GM21529 (cell line): Measurements from ENCODE around the gene DOP1A.

Experiments used
- ATAC-seq: cut with Tn5 transposase; IDR thresholded peaks from one replicate; pipeline ENCODE4 v1.9.1; 2021; ENCODE audit not compliant: unreplicated experiment

Gene DOP1A

DNA sequence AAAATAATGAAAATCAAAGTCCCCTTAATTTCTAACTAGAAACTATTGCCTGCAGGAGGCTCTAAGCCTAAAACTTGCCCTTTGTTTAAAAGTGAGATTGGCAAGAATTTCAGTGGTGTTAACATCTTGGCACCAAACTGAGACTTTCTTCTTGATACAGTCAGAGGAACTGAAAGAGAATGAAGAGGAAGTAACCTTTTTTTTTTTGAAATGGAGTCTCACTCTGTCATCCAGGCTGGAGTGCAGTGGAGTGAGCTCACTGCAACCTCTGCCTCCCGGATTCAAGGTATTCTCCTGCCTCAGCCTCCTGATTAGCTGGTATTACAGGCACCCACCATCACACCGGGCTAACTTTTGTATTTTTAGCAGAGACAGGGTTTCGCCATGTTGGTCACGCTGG lies 3.6 kb downstream of the DOP1A start:
- ATAC-seq, result peak; percentile 54

DNA sequence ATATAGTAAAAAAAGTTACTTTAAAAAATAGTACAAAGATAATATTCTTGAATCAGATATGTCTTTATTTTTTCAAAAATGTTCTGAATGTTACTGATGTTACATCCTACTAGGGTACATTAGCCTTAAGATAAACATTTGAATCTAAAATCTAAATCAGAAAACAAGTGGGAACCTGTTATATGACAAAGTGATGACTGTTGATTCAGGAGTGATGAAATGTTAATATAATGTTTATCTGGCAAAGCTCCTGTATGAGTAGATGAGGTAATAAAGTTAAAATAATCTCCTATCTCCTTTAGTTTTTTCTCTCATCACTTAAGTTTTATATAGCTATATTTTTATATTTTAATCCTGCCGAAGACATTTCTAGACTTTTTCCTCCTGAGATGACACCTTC lies 4.2 kb downstream of the DOP1A start:
- ATAC-seq, result no peak

DNA sequence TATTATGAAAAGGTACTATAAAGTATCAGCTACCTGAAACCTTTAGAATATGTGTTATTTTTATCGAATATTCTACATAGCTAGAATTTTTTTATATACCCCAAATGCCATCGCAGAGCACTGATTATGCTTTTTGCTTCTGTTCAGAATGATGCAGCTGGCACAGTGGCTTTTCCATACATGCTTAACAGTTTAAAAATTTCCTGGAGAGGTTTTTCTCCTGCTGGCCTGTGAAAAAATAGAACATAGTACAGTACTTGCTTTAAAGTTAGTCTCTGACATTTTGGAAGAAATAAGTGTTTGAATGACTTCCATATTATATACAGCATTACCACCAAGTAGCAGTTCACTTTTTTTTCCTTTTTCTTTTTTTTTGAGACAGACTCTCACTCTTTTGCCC lies 5.3 kb downstream of the DOP1A start:
- ATAC-seq, result no peak

DNA sequence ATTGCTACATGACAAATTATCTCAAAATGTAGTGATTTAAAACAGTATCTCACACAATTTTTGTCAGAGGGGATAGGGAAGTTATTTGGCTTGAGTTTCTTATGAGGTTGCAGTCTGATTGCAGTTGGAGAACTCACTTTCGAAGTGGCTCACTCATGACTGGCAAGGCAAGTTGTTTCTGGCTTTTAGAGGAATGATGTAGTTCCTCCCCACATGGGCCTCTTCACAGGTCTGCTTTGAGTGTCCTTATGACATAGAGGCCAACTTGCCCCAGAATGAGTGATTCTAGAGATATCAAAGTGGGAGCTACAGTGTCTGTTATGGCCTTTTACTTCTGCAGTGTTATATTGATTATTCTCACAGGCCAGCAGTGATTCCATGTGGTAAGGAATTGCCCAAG lies 6.1 kb downstream of the DOP1A start:
- ATAC-seq, result no peak

DNA sequence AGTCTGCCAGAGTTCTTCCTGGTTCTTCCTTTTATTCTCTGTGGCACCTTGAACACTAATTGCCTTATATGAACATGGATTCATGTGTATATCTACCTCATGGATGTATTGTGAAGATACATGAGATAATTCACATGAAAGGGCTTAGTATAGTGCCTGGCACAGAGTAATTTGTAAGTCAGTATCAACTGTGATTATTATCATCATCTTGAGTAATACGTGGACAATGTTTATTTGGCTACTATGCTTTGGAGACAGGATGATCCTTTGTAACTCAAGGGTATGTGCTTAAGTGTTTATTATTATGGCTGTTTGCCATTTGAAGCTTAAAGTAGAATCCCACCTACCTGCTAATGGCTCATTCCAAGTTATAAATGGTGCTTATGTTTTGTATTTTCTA lies 16.0 kb downstream of the DOP1A start:
- ATAC-seq, result no peak

DNA sequence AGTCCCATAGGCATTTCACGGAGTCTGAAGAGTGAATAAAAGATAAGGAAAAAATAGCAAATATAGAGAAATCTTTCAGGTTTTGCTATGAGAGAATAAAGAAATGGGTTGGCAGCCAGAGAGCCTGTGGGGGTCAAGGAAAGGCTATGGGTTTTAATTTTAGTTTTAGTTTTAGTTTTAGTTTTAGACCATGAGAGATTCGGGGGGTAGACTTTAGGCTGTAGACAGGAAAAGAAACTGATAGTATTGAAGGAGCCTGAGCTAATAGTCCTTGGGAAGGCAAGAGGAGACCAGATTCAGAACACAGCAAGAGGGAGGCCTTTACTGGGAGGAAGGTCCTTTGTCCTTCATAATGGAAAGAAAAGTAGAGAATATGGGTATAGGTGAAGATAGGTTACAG lies 19.3 kb downstream of the DOP1A start:
- peak; percentile 98 for ATAC-seq

DNA sequence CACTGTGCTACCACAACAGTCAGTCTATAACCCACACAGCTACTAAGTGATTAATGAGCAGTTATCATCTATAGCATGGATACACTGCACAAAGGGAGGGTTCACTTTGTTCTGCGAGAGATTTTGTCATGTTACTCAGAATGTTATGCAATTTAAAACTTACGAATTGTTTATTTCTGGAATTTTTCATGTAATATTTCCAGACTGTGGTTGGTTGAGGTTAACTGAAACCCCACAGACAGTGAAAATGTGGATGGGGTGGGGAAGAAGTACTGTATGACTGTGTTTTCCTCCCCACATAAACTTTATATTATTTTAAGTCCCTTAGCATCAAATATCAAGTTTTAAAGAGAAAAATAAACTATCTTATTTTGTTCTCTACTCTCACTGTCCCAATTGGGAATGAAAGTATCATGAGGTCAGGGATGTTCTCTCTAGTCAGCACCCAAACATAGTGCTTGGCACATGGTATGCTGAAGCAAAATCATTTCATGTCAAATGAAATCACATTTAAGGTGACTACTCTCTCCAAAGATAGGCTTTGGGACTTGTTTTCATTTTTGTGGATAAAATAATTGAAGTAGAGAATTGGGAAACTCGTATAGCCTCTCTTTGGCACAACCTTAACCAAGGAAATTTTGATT lies 25.4 kb downstream of the DOP1A start:
- ATAC-seq, result no peak

DNA sequence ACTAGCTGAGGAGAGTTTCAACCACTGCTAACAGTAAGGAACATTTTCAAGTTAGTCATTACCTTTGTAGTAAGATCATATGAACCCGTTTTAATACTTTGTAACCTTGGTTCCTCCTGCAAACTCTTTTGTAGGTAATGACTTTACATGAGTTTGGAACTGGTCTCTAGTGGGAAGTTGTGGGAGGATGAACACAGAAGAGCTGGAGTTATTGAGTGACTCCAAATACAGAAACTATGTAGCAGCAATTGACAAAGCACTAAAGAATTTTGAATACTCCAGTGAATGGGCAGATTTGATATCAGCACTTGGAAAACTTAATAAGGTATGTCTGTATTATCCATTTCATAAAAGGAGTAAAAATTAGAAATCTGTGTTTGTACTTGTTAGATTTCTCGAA lies 29.3 kb downstream of the DOP1A start:
- no peak for ATAC-seq

DNA sequence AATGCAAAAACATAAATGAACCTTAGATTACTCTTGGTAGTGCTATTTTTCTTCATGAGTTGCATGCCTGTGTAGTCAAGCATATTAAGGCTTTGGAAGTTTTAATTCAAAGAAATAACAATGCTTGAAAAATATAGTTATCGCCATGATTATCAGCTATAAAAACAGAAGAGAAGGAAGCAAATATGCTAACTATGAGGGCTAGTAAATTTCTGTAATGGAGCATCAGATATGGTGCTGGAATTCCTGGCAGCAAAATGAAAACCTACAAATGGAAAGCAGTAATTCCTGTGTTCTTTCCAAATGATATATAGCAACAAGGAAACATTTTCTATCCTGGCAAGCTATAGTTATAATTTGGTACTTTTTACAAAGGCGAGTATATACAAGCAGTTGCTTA lies 29.7 kb downstream of the DOP1A start:
- no peak for ATAC-seq

DNA sequence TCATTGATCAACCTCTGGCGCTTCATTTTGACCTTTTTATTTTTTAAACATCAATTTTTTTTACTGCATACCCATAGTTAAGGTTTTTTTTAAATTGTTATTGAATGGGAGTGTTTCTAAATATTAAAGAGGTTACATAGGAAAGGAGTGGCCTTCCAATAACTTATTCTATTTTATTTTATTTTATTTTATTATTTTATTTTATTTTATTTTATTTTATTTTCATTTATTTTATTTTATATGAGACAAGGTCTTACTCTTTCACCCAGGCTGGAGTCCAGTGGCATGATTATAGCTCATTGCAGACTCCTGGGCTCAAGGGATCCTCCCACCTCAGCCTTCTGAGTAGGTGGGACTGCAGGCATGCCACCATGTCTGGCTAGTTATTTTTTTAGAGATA lies 30.2 kb downstream of the DOP1A start:
- ATAC-seq, result no peak

DNA sequence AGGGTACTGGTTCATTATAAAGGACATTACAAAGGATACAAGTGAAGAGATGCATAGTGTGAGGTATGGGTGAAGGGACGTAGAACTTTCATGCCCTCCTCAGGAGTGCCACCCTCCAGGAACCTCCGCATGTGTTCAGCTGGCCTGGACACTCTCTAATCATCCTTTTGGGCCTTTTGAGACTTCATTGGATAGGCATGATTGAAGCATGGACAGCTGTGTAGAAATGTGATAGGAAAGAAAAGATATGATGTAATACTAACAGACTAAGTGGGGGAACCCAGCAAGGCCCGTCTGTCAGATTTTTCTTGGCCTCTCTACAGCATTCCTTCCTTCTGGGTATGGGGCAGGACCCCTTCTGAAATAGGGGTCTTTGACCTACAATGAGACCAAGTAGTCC lies 31.1 kb downstream of the DOP1A start:
- ATAC-seq, result no peak

DNA sequence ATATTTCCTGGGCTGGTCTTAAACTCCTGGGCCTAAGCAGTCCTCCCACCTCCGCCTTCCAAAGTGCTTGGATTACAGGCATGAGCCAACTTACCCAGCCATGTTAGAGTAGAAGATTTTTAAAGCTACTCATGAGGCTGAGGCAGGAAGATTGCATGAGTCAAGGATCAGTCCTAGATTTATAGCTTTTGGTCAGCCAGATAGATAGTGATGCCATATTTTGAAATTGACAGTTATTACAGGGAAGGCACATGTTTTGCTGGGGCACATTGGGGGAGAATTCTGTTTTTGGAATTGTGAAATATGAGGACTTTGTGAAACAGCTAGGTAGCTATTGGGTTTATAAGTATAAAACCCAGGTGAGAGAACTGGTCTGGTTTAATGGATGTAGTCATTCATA lies 40.9 kb downstream of the DOP1A start:
- no peak for ATAC-seq

DNA sequence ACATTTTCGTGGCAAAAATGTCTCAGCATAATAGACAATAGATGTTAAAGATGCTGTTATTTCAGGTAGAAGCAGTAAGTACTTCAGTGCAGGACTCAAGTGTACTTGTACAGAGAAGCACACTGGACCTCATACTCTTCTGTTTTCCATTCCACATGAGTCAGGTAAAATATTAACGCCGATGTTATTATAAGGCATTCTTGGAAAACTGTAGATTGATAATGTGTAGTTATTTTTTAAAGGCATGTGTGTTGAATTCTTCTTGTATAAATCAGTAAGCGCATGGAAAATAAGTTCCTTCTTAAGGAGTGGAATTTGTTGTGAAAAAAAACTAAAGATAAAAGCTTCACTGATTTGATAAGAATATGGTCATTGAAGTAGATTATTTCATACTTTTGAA lies 45.8 kb downstream of the DOP1A start:
- ATAC-seq, result no peak

DNA sequence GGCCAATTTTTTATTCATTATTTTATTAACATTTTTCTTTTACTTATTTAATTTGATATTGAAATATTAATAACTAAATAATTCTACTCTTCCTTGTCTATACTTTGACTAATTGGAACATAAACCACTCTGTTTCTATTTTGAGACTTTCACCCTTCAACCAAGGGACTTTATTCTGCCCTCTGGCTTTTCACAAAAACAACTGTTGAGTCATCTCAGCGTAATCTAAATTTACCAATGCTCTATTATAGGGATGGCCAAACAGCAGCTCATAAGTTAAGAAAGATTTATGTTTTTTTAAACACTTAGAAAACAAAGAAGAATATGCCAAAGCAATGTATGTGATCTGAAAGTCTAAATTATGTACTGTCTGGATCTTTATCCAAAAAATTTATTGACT lies 46.7 kb downstream of the DOP1A start:
- no peak for ATAC-seq

DNA sequence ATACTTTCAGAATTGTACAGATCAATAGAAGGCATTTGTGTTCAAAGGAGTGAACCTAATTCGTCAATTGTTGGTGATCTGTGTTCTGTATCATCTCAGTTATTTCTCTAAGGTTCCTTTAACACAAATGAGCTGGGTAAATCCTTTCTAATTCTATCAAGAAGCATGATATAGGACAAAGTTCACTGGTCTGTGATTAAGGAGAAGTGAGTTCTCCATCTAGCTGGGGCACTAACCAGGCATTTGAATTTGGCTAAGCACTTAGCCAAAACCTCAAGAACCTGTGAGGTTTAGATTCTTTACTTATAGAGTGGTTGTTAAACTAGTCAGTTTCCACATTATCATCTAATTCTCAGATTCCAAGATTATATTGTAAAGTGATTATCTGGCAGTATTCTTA lies 50.3 kb downstream of the DOP1A start:
- no peak for ATAC-seq

DNA sequence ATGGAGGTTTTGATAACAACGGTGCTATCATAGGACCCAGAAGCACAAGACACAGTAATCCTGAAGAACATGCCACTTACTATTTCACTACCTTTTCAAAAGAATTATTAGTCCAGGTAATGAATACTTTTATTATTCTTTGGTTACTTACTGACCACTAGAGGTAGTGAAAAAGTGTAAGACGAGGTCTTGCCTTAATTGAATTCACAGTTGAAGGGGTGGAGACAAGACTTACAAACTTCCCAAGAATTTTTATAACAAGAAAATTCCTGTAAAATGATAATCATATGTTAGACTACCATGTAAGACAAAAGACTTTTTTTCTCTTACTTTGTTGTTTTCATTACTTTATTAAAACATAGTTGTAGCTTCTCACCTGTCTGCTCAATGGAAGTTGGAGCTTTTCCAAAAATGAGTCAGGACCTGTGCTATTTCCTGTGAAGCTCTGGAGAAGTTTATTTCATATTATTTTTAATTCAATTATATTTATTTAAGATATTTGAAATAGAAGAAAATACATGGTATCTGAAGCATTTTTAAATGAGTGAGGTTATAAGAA lies 52.4 kb downstream of the DOP1A start:
- no peak for ATAC-seq

DNA sequence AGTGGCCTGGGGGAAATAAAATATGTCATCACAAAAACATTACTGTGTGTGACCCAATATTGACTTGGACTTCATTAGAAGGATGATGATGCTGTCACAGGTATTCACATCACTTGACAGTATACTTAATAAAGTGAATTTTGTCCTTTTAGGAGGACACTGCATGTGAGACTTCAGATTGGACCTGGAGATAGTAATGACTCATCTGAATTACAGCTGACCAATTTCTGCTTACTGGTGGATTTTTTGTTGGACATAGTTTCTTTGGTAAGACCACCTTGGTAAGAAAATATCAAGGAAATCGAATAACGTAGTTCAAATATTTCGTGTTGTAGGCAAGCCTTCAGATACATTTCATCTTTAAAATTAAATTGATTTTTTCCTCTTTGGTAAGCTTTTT lies 57.1 kb downstream of the DOP1A start:
- no peak for ATAC-seq

DNA sequence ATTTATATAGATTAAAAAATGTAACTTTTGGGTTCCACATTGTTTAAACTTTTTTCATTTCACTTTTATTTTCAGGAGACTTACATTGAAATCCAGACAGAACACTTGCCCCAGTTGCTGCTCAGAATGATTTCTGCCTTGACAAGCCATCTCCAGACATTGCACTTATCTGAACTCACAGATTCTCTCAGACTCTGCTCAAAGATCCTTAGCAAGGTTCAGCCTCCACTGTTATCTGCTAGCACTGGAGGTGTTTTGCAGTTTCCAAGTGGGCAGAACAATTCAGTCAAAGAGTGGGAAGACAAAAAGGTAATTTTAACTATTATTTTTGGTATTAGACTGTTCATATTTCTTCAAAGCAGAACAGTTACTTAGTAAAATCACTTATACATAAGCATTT lies 58.0 kb downstream of the DOP1A start:
- no peak for ATAC-seq

DNA sequence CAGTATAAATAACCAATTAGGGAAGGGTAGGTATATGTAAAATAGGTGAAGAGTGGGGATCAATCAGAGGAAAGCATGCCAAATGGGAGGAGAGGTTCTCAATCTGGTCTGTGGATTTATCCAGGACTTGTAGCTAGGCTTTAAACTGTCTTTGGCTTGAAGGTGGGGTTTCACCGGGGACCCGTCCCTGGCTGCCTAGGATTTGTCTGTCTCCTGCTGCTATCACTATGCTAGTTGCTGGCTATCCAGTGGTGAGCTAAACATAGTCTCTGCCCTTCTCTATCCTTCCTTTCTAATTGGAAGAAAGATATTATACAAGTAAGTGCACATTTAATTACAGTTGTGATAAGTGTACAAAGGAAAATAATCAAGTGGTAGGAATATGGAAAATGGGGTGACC lies 58.8 kb downstream of the DOP1A start:
- no peak for ATAC-seq

DNA sequence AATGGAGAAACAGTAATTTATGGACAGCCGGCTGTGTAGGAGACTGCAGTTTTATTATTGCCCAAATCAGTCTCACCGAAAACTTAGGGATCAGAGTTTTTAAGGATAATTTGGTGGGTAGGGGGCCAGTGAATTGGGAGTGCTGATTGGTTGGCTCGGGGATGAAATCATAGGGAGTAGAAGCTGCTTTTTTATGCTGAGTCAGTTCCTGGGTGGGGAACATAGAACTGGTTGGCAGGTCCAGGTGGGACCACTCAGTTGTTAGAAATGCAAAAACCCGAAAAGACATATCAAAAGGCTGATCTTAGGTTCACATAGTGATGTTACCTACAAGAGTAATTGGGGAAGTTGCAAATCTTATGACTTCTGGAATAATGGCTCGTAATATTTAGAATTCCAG lies 59.3 kb downstream of the DOP1A start:
- ATAC-seq, result no peak

DNA sequence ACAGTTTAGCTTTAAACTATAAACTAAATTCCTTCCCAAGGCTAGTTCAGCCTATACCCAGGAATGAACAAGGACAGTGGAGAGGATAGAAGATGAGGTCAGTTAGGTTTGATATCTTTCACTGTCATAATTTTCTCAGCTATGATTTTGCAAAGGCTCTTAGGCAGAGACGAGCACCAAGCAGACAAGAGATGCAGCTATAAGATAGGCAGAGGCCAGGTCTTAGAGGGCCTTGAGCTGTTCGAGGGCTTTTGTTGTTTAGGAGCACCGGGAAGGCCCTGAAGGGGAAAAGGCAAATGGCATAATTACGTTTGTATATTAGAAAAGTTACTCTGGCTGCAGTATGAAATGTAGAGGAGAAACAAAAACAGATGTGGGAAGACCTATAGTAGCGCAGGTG lies 59.8 kb downstream of the DOP1A start:
- no peak for ATAC-seq

DNA sequence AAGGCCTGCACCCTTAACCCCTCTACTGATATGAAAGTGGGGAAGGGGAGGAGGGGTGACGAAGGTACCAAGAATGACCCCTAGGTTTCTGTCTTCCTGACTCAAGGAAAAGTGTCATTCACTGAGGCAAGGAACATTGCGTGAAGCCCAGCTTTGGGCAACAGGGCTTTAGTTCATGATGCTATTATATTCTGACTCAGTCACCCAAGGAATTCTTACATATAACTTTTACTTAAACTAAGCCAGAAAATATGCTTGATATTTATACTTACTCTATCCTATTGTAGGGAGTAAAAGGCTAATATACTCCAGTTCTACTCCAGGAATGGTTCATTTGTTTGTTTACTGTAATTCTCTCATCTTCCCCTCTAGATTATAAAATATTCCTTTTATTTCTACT lies 60.5 kb downstream of the DOP1A start:
- ATAC-seq, result no peak

DNA sequence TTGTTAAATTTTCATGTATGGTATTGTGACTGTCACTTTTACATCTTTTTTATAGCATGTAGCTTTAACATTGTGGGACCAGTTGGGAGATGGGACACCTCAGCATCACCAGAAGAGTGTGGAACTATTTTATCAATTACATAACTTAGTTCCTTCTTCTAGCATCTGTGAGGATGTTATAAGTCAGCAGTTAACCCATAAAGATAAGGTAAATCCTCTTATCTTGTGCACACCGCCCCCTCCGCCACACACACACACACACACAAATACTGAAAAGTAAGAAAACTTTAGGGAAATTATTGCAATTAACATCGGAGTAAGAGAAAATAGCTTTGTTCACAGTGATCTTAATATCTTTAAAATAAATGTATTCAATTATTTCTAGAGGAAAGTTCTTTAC lies 64.7 kb downstream of the DOP1A start:
- no peak for ATAC-seq
